Activated T-helper 9 cell treated with anti-CD3 and anti-CD28 coated beads, Interleukin-2, amount 50 U/mL, for 16 hours (primary cell): Measurements from ENCODE around the gene AGK.

ENCODE experiments used
- DNase-seq: peaks from one replicate; pipeline ENCODE4 v3.0.0-alpha.2; 2020; ENCODE audit warnings: low read depth

AGK gene

DNA sequence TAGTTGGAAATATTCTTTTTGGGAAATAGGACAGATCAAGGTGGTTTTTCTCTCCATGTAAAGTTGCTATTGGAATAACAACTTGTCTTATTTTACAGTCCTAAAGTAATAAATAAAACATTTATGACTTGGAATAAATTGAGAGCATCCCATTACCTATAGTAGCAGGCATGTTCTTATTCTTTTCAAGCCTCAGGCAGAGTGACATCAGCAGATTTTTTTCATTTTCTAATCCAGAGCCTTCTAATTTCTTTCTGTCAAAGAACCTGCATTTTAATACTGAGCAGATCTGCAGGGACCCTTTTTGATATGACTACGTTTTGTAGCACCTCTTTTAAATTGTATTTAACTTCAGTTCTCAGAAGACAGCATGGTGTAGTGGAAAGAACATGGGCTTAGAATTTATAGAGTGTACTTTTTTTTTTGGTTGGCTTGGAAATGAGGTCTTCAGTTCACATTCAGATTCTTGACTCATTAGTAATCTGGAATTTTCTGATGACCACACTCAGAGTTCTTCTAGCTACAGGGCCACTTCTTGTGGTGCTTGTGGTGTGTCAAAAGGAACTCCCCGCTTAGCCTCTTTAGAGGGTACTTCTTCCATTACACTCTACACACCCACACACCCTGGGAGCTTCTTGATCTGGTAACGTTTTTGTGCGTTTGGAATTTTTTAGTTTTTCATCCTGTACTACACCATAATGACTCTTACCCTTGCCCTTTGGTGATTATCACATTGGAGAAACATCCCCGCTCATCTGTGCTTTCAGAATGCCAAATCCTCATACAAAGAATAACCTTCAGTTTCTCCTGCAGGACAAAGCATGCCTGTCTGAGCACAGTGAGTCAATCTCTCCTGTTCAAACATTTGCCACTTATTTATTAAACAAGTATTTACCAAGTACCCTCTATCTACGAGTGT is 34.6 kb downstream of the AGK start:
- DNase-seq, result no peak

- no peak for DNase-seq
Observed at GRCh38 chr7:141586878-141587277, 35.7 kb downstream of the AGK start.

DNA sequence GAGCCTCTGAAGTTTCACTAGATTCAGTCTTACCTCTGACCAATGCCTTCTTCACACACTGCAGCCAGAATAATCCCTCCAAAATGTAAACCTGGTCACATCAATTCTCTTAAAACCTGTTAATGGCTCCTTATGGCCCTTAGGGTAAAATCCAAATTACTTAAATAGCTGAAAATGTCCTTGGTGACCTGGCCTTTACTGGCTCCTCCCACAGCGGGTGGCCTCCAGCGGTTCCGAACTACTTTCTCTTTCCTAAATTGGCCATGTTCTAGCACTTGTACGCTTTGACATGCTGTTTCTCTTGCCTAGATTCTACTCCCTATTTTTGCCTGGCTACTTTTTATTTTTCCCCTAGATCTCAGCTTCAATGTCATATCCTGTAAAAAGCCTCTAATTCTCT is 36.1 kb downstream of the AGK start:
- DNase-seq, result no peak

DNA sequence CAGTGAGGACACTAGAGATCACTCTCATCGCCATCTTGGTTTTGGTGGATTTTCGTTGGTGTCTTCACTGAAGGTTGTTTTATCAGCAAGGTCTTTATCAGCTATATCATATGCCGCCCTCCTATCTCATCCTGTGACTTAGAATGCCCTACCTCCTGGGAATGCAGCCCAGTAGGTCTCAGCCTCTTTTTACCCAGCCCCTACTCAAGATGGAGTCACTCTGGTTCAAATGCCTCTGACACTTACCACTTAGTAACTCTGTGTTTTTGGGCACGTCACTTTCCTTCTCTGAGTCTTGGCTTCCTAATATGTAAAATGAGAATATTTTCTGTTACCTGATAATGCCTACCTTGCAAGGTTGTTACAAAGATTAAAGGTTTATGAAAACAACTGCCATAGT is 37.7 kb downstream of the AGK start:
- DNase-seq, result no peak

GRCh38 chr7:141590071-141590470 is 38.9 kb downstream of the AGK start:
- no peak for DNase-seq

- no peak for DNase-seq
Observed at GRCh38 chr7:141590666-141591065, 39.5 kb downstream of the AGK start.

DNA sequence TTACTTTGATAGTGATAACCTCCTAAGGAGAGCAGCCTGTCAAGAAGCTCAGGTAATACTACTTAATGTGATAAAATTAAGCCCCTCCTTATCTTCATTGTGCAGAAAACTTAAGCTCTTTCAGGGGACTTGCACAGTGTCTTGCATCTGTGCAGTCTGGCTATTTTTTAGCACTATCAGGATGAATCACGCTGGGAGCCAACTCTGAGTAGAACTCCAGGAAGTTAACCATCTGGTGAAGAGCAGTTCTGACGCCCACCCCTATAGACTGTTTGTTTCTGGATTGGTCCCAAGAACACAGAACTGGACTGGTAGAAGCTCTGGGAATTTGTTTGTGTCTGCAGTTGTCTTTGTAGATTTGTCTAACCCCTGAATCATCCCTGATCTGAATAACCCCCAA is 41.9 kb downstream of the AGK start:
- no peak for DNase-seq

DNA sequence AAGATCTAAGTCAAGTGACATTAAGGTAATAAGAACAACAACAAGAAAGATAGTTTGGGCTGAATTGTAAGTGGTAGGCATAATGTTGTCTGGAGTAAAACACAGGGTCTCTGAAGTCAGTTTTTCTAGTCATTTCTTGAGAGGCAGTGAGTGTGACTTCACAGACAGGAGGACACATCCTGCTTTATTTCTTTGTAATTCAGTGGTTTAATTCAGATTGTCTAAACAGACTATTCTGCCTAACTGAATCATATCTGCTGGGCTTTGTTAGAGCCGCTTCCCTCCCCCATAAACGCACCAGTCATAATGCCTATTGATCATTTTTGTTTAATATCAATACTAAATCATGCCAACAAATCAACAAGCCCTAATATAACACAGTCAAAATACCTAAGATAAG is 46.8 kb downstream of the AGK start:
- no peak for DNase-seq

- no peak for DNase-seq
Observed at GRCh38 chr7:141598408-141598807, 47.2 kb downstream of the AGK start.

GRCh38 chr7:141600168-141601006 is 49.2 kb downstream of the AGK start:
- DNase-seq, result no peak

GRCh38 chr7:141609576-141609975 is 58.4 kb downstream of the AGK start:
- no peak for DNase-seq

- DNase-seq, result no peak
Observed at GRCh38 chr7:141610671-141611070, 59.5 kb downstream of the AGK start.

DNA sequence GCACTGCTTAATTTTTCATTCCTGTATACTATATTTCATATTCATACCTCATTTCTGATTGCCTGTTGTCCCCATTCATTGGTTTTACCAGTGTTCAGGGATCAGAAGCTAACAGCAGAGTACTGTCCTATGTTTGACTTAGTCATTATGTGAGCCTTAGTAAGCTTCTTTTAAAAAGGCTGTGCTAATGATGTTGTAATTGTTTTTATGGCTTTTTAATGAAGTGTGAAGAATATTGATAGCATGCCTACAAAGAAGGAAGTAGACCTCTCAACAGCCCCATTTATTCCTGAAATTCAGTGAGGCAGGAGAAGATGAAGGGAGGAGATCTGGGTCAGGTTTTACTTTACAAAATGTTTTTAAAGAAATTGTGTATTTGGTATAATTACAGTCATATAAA is 61.7 kb downstream of the AGK start:
- DNase-seq, result no peak

- no peak for DNase-seq
Observed at GRCh38 chr7:141617280-141617679, 66.1 kb downstream of the AGK start.

GRCh38 chr7:141619745-141620144 is 68.5 kb downstream of the AGK start:
- DNase-seq, result no peak

GRCh38 chr7:141624763-141625162 is 73.6 kb downstream of the AGK start:
- no peak for DNase-seq

DNA sequence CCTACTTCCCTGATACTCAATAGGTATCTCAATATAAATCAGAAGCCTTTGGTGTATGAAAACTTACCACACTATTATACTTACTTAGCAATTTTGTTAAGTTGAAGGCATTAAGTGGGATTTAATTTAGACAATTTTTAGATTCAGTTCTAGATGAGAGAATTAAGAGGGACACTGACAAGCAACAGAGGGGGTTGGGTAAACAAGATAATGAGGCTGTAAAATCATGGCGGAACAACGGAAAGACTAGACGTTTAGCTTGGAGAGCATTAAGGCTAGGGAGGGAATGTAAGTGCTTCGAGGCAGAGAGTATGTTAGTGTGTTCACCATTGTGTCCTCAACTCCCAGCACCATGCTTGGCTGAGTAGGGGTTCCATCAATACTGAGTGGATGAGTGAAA is 79.4 kb downstream of the AGK start:
- no peak for DNase-seq

- DNase-seq, result no peak
Observed at GRCh38 chr7:141631525-141631924, 80.3 kb downstream of the AGK start.

DNA sequence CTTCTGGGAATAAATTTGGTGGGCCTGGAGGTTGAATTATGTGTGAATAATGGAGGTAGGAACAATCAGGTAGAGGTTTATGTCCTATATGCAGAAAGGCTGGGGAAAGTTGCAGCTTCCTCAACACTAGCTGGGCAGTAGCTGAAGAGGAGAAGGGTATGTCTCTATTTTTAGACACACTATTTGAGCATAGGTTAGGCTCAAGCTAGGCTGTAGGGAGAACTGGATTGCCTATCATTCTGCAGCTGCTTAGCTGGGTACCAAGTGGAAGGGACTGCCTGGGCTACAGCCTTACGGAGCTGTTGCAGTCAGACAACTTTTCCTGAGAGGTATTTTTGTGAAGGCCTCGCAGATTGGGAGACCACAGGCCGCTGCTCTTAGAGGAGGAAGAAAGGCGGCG is 82.9 kb downstream of the AGK start:
- no peak for DNase-seq

DNA sequence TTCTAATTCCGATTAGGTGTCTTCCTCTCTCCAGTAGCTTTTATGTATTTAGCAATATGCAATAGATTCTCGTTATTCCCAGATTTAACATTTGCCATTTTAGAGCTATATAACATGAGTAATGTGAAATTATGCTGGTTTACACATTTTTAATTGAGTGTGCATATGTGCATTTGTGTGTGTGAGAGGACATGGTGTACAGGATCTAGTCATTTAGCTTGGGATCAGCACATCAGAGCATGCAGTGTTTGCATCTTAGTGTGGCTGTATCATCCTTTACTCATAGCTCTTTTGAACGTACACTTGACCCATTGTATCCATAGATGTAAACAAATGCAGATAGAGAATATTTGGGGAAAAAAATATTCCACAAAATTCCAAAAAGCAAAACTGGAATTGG is 84.8 kb downstream of the AGK start:
- DNase-seq, result no peak

DNA sequence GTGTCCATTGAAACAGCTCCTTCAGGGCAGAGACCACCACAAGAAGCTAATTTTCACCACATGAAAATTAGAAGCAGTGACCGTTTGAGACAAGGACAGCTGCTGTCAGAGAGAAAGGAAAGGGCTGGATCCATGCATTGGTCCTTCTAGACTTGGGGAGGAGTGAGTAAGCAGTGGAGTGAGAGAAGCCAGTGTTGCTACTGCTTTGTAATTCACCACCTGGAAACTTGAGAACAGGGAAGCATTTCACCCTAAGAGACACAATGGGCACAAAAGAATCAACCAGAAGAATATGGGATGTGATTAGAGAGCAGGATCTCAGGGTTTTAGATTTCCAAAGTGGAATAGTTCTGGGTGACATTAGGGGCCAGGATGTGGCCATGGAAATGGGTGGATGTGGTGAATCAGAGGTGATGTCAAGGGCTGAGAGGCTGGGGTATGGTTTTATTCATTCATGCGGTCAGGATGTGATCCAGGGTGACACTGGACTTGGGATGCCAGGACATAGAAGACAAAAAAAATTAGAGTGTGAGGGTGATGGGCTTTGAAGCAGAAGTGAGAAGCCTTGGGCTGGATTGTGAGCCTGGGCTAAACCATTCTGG is 89.1 kb downstream of the AGK start:
- no peak for DNase-seq

DNA sequence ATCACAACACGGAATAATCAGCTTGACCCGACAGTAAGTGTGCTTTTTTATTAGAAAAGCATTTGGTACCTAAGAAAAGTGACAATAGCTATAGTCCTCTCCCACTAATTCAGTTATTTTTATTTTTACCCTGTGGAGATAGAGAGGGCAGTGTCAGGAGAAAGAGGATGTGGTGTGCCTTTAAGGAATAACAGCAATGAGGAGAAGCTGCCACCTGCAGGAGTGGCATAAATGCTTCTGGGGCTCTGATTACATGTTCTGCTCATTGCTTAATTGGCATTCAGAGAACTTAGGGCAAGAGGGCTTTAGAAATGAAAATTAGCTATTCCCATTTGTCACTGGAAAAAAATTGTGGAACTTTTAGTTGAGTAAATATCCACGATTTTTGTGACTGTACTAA is 90.7 kb downstream of the AGK start:
- DNase-seq, result no peak

DNA sequence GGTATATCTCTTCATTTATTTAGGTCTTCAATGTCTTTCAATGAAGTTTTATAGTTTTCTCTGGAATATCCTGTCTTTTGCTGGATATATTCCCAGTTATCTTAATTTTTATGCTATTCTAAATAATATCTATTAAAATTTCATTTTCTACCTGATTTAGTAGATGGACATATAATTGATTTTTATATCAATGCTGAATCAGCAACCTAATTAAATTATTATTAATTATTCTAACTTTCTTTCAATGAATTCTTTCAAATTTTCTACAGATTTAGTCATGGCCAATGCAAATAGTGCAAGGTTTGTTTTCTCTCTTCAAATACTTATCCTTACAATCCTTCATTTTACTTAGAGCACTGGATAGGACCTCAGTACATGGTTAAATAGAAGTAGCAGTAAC is 94.0 kb downstream of the AGK start:
- no peak for DNase-seq
